Measurements from ENCODE around the gene LTBP4.
"Not testable (repeated sequence)": the region's sequence is repeated elsewhere in the genome, so short reads cannot be mapped to it uniquely, and the experiment has no call there.

LTBP4 gene

DNA sequence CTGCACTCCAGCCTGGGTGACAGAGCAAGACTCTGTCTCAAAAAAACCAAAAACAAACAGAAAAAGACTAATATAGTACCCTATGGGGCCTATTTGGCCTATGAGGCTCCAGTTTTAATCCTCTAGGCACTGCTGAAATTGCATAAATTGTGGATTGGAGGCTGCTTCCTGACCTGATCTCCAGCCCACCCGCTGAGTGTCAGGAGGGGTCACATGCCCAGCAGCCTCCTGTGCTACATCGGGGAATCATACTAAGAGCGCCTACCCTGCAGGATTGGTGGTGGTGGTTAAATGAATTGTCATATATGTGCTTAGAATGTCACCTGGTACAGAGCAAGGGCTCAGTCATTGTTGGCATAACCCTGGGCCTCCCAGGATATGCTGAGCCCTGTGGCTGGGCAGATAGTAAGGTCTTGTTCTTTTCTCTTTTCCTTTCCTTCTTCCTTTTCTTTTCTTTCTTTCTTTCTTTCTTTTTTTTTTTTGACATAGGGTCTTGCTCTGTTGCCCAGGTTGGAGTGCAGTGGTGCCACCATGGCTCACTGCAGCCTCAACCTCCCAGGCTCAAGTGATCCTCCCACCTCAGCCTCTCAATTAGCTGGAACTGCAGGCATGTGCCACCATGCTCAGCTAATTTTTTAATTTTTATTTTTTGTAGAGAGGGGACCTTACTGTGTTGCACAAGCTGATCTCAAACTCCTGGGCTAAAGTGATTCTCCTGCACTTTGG is 31.3 kb downstream of the LTBP4 start:
- DNase-seq = no peak

DNA sequence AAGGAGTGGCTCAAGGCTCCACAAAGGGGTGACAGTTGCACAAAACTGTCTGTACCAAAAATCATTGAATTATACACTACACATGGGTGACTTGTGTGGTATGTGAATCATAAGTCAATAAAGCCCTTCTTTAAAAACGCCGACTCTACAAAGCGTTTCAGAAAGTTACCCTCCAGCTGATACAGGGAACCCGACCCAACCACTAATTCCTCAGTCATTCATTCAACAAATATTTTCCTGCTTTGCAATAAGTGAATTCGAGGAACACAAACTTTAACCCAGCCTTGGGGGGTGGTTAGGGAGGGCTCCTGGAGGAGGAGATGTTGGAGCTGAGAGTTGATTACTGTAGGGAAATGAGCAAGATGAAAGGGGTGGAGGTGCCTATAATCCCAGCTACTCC is 32.0 kb downstream of the LTBP4 start:
- DNase-seq = no peak

GRCh38 chr19:40638327-40638726 is 37.2 kb downstream of the LTBP4 start:
- no peak for DNase-seq

GRCh38 chr19:40639638-40639982 is 38.4 kb downstream of the LTBP4 start:
- DNase-seq = no peak

DNA sequence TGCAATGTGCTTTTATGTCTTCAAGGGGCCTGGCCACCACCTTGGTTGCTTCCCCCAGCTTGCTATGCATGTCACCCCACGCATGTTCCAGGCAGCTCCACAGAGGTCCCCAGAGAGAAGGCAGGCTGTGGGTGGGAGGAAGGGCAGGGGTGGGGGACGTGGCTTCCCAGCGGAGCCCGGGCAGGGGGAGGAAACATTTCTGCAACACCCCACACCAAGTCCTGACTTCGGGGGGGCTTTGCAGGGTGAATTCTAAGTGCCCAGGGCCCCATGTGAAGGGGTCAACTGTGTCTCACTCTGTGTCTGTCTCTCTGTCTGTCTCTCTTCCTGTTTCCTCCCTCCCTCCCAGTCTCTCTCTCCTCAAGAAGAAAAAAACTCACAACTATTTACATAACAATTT is 39.6 kb downstream of the LTBP4 start:
- no peak for DNase-seq

DNA sequence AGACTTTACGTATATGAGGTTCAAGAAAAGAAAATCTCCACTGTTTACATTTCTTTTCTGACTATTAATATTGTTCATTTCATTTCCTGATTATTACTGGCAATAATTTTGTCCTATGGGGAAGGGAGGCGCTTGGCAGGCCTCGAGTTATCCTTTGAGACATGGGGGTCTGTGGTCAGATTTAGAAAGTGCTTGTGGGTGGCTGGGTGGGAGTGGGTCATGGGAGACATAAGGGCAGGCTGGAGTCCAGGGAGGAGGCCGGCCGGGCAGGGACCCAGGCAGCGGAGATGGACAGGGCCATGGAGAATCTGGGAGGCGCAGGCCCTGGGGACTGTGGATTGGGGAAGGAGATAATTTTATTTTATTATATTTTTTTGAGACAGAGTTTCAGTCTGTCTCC is 40.1 kb downstream of the LTBP4 start:
- DNase-seq = no peak

- DNase-seq = no peak
Observed at GRCh38 chr19:40642051-40642706, 41.0 kb downstream of the LTBP4 start.

GRCh38 chr19:40642757-40643305 is 41.7 kb downstream of the LTBP4 start:
- DNase-seq = no peak

DNA sequence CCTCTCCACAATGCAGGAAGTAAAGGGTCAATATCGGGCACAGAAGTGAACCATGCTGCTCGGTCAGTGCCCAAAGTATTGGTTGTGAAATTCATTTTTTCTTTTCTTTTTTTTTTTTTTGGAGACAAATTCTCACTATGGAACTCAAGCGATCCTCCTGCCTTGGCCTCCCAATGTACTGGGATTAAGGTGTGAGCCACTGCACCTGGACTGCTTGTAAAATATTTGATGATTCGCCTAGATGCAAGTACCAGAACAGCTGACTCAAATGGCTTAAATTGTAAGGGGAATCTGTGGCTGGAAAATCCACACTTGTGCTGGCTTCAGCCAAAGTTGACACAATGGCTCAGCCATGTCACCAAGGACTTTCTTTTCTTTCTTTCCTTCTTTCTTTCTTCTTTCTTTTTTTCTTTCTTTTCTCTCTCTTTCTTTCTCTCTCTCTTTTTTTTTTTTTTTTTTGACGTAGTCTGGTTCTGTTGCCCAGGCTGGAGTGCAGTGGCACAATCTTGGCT is 45.6 kb downstream of the LTBP4 start:
- DNase-seq = no peak

DNA sequence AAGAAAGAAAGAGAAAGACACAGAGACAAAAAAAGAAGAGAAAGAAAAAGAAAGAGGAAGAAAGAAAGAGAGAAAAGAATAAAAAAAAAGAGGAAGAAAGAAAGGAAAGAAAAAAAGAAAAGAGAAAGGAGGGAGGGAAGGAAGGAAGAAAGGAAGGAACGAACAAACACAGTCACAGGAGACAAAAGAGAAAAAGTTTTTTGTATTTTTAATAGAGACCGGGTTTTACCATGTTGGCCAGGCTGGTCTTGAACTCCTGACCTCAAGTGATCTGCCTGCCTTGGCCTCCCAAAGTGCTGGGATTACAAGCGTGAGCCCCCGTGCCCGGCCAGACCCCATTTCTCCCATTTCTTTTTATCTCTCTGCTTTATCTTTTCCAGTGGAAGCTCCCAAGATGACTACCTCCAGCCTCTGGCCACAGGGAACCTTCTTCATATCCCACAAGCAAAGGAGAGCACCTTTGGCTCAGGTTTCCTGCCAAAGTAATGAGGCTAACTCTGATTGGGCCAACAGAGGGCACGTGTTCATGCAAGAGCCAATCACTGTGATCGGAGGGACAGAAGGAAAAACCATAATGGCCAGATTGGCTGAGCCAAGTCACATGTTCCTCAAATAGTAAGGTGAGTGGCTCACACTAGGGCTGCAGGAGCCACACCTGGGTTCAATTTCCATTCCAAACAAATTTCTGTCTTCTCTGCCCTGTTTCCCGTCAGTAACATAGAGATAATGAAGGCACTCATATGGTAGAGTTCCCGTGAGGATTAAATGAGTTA is 48.9 kb downstream of the LTBP4 start:
- not testable (repeated sequence) for DNase-seq

GRCh38 chr19:40650749-40651305 is 49.7 kb downstream of the LTBP4 start:
- DNase-seq = no peak

DNA sequence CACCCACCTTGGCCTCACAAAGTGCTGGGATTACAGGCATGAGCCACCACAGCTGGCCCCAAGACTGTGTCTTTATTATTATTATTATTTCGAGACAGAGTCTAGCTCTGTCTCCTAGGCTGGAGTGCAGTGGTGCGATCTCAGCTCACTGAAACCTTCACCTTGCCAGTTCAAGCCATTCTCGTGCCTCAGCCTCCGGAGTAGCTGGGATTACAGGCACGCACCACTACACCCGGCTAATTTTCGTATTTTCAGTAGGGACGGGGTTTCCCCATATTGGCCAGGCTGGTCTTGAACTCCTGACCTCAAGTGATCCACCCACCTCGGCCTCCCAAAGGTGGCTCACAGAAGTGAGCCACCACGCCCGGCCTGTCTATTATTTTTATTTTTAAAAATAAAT is 51.1 kb downstream of the LTBP4 start:
- not testable (repeated sequence) for DNase-seq

GRCh38 chr19:40655684-40656083 is 54.5 kb downstream of the LTBP4 start:
- DNase-seq = not testable (repeated sequence)

DNA sequence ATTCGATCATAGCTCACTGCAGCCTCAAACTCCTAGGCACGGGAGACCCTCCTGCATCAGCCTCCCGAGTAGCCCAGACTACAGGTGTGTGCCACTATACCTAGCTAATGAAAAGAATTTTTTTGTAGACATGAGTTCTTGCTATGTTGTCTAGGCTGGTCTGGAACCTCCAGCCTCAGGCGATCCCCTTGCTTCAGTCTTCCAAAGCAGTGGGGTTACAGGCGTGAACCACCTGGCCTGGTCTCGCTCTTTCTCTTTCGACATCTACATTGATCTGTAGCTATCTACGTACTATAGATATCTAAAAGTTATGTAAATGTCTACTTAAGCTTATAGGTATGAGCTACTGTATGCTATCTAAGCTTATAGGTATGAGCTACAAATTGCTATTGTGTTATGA is 56.9 kb downstream of the LTBP4 start:
- no peak for DNase-seq

GRCh38 chr19:40659116-40659515 is 57.9 kb downstream of the LTBP4 start:
- DNase-seq = no peak

DNA sequence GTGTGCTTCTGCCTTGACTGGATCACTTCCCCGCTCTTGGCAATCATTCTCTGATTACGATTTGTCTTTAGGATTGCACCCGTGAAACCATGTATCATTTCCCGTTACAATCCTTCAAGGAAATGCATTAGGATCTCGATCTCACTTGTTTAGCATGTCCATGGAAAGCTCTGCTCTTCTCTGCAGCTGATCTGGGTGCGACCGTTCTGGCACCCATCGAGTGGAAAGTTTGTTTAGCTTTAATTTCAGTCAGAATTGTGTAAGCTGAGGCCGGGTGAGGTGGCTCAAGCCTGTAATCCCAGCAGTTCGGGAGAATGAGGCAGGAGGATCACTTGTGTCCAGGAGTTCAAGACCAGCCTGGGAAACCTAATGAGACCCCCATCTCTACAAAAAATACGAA is 58.4 kb downstream of the LTBP4 start:
- no peak for DNase-seq

DNA sequence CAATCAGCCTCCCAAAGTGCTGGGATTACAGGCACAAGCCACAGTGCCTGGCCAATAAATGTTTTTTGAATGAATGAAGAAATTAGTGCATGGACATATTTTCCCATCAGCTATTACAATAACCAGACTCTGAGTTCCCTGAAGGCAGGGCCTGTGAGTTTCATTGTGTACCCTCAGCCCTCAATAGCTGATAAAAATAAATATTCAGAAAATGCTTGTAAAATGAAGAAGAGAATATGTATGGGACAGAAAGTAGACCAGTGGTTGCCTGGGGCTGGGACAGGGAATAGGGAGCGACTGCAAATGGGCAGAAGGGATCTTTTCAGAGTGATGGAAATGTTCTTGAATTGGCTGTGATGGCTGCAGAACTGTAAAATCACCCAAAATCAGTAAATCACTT is 60.4 kb downstream of the LTBP4 start:
- DNase-seq = no peak

DNA sequence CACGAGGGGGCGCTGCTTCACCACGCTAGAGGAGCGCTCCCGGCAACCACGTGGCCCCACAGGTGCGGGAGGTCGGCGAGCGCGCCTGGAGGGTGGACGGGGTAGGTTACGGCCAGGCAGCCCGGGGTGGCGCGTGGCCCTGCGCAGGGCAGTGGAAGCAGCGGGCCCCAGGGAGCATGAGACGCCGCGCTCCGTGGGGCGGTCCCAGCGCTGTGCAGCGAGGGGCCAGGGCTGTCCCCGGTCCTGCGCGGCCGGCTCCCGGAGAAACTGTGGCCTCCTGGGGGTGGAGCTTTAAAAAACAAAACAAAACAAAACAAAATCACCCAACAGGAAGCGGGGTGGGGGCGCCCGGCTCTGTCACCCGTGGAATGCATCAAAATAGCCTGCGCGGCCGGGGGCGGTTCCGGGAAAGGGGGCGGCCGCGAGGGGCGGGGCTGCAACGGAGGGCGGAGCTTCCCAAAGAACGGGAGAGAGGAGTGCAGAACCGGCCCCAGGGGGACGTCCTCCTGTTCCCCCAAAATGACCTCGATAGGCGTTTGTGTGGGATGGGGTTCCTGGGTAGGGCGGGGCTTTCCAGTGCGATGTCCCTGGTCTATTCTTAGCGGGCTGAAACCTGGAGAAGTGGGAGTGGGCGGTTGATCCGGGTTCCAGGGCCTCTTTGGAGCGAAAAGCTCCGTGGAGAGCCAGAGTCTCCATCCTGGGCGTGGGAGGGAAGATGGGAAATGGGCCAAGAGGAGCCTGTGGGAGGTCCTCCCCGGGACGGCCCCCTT is 61.9 kb downstream of the LTBP4 start:
- peak; percentile 73 for DNase-seq

DNA sequence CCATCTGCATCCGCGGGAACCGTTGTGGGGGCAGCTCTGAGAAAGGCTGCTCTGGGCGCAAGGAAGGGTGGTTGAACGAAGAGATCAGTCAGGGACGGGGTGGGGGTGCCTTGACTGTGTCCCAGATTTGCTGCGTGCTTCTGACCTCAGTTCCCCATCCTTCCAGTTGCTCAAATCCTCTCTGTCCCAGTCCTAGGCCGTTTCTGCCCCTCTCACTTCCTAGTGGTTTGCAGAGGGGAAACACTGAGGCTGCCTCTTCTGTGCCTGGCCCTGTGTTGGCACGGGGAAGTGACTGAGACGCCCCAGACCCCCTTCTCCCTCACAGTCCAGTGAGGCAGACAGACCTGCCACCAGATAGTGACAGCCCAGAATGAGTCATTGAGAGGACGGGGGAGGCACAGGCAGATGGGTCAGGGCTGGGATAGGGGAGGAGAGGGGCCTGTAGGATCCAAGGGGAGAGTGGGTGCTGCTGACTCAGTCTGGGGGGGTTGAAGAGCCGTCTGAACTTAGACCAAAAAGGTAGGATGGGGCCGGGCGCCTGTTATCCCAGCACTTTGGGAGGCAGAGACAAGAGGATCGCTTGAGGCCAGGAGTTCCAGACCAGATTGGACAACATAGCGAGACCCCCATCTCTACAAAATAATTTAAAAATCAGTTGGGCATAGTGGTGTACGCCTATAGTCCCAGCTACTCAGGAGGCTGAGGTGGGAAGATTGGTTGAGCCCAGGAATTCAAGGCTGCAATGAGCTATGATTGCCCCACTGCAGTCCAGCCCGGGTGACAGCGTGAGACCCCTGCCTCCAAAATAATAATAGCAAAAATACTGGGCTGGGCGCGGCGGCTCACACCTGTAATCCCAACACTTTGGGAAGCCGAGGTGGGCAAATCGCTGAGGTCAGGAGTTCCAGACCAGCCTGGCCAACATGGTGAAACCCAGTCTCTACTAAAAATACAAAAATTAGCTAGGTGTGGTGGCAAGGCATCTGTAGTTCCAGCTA is 62.8 kb downstream of the LTBP4 start:
- DNase-seq = no peak

- no peak for DNase-seq
Observed at GRCh38 chr19:40666803-40667438, 65.8 kb downstream of the LTBP4 start.

DNA sequence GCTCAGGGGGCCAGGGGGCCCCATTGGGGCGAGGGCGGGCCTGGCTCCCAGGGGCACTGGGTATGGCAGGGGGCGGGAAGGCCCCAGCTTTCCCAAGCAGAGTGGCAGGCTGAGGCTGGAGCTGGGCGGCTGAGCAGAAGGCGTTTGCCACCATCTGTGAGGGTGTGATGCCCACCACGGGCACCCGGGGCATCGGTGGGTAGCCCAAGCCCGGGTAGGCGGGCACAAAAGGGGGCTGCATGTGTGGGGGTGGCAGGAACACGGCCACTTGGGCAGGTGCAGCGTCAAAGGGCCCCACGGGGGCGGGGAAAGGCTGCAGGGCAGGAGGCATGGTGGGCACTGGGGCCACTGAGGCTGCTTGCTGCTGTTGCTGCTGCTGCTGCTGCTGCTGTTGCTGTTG is 66.4 kb downstream of the LTBP4 start:
- DNase-seq = no peak
